ENCODE data around the gene ASB16.

Gene ASB16

DNA sequence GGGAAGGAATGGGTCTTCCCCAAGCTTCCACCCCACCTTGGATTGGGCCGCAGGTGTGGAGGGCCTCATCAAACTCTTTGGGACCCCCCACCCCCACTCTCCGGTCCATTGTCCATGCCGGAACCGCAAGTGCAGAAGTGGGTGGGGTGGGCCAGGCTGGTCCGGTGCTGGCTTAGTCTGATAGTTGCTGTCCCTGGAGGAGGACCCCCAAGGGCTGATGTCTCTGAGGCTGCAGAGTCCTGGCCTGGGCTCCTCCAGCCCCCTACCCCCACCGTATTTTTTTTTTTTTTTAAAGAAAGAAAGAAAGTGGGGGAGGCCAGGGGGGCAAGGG lies 36.3 kb downstream of the ASB16 start:
- no peak for DNase-seq

DNA sequence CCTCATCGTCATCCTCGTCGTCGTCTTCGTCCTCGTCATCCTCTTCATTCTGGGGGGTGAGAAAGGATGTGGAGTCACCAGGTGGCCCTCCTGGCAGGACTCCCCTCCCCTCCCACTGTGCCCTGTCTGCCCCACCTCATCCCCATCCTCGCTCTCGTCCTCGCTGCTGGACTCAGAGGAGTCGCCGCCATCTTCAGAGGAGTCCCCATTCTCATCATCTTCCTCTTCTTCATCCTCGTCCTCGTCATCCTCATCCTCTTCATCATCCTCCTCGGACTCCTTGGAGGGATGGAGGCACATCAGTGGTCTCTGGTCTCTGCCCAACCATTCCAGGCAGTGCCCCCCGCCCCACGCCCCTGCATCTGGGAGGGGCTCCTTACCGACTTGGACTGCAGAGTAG lies 36.8 kb downstream of the ASB16 start:
- no peak for DNase-seq

DNA sequence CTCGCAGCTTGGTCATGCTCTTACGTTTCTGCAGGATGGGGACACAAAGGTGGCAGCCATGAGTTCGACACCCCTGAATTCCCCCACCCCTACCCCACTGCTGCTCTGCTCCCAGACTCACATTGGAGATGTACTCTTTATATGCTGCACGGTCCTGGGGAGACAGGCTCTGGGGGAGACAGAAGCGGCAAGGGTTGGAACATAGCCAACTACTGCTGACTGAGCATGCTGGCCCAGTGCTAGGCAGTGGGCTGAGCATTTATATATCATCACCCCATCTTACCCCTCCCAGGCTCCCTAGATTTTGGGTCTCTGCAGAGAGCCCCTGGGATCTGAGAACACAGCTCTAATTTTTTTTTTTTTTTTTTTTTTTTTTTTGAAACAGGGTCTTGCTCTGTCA lies 37.2 kb downstream of the ASB16 start:
- no peak for DNase-seq

DNA sequence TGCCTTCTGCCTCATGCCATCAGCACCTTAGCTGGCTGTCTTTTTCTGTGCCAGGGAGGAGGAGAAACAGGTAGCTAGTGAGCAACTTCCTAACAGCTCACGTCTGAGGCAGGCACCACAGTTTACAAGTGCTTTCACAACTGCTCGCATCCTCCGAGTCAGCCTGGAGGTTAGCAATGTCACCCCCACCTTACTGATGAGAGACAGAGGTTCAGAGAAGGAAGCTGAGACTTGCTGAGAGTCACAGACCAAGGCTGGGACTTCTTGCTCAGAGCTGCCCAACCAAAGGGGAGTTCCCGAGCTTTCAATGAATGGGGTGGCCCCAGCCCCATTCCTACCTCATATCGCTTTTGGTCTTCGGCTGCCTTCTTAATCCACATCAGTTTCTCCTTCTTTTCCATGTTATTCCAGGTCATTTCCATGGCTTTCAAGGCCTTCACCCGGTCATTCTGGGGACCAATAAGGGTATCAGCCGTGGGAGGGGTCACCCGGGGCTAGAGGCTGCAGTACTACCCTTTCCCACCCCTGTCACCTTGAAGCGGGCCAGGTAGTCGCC lies 39.4 kb downstream of the ASB16 start:
- DNase-seq = no peak

DNA sequence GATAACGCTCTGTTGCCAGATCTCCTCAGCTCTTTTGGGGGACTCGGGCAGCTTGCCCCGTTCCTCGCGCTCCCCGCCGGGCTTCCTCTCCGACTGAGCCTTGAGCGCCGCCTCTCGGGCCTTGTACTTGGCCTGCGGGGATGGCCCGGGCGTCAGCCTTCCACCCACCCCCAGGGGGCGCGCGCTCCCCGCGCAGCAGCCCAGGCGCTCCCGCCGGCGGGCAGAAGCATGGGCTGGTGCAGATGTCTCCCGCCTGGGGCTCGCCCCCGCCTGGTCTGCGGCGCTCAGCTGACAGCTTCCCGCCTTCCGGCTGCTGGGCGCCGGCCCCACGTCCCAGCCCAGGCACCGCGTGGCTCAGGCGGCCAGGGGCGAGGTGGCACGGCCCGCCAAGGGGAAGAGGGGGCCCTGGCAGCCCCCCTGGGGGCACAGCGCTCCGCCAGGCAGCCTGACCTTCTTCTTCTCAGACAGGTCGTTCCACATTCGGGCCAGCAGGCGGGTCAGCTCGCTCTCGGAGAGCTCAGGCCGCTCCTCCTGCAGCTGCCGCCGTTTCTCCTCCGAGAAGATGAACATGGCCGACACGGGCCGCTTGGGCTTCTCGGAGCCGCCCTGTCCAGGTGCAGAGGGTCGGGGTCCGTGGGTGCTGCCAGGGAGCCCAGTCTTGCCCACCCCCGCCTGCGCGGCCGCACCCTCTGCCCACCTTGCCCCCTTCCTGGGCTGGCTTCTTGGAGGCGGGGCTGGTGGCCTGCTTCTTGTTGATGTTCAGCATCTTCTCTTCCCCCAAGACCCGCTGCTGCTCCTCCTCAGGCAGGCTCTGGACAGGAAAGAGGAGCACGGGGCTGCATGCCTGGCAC lies 40.1 kb downstream of the ASB16 start:
- DNase-seq = peak in 54 of 56 donors; percentile 25 to 91 (median 78)

DNA sequence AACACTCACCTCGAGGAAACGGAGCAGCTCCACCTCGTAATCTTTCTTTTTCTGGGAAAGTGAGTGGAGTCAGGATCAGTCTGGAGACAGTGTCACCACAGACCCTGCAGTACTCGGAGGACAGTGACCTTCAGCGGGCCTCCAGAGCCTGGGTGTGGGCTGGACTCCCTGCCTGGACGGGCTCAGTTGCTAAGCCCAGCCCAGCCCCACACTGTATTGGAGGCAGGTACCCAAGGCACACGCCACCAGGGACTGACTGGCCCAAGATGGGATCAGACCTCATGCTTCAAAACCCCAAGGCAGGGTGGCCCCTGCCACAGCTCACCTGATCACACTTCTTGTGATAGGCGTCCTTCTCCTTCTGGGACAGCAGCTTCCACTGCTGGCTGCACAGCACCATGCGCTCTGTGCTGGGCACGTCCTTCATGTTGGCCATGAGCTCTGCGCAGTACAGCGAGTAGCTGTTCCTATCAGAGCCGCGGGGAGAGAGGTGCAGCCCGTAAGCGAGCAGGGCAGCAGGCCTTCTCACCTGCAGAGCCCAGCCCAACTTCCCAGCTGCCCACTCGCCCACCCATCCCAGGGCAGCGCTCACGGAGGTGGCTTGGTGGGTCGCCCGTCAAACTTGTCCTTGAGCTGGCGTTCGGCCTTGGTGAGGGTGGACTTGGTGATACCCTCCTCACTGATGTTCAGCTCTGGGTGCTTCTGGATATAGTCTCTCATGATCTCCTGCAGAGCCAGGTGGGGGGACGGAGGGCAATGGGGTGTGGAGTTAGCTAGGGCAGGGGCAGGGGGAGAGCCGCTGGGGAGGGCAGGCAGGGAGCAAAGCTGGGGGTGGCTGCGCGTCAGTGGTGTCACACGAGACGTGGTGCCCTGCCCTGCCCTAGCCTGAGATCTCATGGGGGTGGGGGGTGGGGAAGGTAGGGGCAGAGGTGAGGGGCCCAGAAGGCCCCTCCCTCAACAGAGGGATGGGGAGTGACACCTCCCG lies 41.1 kb downstream of the ASB16 start:
- no peak for DNase-seq

DNA sequence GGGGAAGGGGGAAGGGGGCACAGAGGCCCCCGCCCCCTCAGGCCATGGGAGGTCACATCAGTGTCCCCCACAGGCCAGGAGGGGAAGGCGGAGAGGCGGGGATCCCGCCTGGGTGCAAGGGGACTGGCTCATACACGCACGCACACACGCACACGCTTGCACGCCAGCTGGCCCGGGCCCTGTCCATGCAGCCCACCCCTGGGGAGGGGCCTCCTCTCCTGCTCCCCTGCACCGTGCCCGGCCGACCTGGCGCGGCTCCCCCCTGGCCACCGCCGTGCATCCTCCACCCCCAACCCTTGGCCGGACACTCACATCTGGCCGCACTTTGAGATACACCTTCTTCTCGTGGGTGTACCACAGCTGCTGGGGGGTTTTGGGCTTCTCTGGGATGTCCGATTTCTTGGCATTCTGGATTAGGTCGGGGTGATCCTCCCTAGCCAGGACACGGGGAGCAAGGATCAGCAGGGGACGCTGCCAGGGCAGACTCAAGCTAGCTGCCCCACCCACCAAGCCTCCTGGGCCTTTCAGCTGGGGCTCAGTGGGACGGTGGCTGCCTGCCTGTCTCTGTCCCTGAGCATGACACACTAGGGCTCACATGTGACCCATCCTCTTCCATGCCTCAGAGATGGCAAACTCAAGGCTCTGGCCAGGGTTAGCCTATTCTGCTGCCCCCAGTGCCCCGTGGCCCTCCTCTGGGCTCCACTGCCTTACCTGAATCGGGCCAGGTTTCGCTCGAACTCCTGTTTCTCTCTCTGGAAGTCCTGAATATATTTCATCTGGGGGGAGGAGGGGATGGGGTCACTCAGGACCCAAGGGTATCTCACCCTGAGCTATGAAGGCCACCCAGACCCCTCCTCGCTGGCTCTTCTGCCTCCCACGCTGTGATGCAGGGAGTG lies 42.3 kb downstream of the ASB16 start:
- no peak for DNase-seq

DNA sequence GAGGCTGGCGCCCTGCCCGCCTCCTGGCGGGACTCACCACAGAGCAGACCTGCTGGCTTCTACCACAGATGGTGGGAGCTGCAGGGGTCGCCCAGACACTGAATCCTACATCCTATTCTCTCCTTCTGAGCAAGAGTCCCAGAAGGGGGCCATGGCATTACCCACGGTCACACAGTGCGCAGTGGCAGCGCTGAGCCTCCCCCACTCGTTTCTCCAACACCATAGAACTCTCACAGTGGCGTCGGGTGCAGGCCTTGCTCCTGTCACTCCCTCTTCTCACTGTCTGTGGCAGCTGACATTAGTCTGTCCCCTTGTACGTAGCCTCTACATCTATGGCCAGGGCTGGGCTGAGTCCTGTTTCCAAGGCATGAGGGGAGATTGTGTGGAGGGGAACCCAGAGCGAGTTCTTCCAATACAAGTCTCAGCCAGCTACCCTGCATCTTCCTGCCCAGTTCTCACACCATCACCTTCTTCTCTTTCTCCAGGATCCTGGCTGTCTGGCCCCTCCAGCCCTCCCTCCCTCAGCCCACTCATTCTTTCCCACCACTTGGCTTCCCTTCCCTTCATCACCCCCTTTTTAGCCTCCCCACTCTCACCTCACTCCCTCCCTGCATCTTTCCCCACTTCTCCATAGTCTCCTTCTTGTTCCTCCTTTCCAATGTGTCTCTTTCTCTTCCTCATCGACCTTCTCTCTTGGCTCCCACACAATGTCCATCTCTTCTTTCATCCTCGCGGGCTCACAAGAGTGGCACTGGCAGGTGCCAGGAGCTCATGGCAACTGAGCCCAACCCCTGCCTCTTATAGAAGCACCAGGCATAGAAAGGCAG lies 43.1 kb downstream of the ASB16 start:
- DNase-seq = no peak

DNA sequence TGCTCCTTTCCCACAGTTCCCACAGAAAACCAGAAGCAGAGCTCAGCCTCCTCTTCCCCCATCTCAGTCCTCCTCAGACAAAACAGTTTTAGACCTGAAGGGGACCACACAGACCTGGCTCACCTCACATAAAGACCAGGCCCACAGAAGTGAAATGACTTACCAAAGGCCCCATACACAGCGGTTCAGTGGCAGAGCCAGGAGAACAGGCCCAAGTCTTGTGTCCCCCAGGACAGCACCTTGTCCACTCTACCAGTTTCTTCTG lies 43.7 kb downstream of the ASB16 start:
- no peak for DNase-seq

DNA sequence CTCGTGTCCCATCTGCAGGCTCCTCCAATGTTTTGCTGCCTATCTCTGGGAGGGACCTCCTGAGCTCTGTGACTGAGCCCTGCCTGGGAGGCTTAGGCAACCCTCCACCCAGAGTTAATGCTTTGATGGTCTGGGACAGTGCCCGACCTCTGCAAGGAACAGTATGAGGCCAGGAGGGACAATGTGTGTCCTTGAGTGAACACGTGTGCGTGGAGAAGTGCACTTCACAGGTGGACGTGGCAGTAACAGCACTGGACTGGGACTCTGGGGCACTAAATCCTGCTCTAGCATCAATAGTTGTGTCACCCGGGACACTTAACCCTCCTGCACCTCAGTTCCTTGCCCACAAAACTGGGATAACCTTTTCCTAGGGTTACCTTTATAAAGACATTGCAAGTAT lies 44.4 kb downstream of the ASB16 start:
- no peak for DNase-seq

DNA sequence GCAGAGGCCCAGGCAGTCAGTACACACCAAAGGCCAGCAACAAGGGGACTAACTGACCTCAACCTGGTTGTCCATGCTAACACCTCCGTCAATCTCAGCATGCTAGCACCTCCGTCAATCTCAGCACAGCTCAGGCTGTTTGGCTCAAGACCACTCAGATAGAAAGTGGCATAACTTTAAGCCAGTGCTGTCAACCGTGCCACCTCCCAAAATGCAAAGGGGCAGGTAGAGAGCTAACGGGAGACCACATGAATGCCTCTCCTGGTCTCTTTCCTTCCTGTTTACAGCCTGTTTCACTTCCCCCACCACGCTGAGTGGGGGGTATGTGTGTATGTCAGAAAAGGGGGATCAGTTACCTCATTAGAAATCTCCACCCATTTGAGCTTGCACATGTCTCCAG lies 45.7 kb downstream of the ASB16 start:
- no peak for DNase-seq

DNA sequence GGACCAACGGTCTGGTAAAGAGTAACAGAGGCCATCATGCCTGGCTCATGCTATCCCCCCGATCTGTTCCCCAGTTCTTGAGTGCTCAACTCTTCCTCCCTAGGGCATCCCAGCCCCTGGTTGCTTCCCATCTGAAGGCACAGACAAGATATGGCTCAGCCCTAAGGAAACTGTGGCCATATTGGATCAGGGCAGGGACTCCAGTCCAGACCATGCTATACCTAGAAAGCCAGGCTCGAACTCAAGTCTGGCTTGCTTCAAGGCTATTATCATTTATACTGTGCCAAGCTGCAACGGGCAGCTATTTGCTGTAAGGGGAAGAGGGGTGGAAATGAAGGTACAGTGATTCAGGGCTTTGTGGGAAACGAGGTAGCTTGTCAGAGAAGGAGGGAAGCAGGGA lies 46.2 kb downstream of the ASB16 start:
- no peak for DNase-seq

DNA sequence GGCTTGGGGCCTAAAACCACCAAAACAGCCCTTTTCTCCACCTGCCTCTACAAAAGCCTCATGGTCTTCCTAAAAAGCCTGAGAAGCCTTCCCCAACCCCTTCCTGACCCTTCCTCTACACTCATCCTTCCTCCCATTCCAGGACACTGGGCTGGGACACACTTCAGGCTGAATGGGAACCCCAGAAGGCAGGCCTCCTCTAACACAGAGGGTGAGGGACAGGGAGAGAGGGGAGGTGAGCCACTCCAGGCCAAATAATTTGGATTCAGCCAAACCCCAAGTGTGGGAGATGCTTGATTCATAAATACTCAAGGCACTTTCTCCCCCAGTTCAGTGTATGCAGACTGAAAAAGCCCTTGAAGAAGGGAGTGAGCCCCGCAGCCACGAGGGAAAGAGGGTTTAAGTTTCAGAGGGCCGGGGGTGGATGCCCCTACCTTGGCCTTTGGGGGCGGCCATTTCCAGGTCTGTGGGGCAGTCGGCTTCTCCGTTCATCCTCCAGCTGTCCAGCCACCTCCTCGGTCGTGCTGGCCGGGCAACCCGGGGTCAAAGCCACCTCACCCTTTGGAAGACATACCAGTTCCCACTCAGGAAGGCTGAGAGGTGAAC lies 47.3 kb downstream of the ASB16 start:
- DNase-seq = peak in 1 of 56 donors; percentile 51

DNA sequence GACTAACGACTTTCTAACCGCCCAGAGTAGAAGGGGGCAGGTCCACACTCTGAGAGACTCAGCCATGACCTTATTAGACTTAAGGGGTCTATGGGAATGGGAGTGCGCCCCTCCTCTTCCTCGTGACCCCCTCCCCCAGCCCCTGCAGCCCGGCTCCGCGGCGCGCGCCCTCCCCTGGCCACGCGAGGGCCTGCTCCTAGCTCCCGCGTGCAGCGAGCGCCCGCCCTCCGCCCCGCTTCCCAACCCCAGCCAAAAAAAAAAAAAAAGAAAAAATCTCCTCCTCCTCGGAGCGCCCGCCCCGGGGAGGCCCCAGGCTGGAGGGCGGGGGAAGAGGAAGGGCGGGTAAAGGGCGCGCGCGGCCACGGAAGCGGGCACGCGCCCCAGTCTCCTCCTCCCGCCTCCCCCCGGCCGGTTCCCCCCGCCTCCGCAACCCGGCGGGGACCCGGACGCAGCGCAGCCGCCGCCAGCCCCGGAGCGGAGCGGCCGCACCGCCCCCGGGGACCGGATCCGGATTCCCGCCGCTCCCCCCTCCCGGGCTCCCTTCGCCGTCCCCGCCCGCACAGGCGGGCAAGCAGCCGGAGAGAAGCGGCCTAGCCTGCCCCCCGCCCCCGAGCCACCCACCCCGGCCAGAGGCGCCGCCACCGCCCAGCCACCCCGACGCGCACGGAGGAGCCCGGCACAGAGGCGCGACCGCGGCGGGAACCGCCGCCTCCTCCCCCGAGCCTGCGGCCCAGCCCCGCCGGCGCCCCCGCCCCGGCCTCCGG lies 48.0 kb downstream of the ASB16 start:
- DNase-seq = peak in 55 of 56 donors; percentile 29 to 93 (median 81)

DNA sequence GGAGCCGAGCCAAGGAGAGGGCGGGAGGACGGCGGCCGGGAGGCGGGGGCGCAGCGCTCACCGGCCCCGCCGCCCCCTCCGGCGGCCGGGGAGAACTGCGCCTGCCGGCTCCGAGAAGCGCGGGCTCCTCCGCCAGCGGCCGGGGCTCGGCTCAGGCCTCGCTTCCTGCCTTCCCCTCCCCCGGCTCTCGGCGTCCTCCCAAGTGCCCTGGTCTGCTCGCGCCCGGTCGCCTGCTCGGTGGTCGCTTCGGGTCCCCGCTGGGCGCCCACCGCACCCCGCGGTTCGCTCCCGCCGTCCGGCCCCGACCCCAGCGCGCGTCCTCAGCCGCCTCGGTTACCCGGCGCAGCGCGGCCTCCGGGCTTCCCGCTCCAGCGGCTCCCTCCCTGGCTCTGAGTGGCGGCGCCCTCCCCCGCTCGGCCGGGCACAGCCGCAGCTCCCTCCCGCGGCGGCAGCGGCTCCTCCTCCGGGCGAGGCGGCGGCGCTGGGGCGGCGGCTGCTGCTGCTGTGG lies 48.7 kb downstream of the ASB16 start:
- peak in 32 of 56 donors; percentile 41 to 81 (median 60) for DNase-seq

DNA sequence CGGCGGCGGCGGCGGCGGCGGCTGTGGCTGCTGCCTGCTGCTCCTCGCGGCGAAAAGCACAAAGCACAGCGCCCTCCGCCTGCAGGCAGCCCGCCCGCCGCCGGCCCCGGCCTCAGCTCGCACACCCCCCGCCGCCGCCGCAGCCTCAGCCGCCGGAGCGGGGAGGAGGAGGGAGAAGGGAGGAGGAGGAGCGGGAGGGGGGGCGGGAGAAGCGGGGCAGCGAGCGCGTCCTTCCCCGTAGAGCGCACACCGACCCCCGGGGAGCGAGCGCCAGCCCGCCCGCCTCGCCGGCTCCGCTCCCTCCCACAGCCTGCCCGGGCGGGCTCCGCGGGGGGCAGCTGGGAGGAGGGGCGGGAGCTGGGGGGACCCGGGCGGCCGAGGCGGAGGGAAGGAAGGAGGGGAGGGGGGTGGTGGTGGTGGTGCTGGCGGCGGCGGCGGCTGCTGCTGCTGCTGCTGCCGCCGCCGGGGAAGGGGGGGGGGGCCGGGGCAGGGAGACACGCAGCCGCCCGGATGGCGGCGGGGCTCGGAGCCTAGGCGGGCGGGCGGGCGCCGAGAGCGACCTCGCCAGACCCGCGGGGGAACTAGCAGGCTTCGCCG lies 49.2 kb downstream of the ASB16 start, which contains the start of gene UBTF:
TSS of gene UBTF (minus strand) at position 60 of the 597 bp plus-strand sequence. CDS start 1,446 bp downstream, outside the sequence.
- peak in 52 of 56 donors; percentile 25 to 88 (median 71) for DNase-seq

DNA sequence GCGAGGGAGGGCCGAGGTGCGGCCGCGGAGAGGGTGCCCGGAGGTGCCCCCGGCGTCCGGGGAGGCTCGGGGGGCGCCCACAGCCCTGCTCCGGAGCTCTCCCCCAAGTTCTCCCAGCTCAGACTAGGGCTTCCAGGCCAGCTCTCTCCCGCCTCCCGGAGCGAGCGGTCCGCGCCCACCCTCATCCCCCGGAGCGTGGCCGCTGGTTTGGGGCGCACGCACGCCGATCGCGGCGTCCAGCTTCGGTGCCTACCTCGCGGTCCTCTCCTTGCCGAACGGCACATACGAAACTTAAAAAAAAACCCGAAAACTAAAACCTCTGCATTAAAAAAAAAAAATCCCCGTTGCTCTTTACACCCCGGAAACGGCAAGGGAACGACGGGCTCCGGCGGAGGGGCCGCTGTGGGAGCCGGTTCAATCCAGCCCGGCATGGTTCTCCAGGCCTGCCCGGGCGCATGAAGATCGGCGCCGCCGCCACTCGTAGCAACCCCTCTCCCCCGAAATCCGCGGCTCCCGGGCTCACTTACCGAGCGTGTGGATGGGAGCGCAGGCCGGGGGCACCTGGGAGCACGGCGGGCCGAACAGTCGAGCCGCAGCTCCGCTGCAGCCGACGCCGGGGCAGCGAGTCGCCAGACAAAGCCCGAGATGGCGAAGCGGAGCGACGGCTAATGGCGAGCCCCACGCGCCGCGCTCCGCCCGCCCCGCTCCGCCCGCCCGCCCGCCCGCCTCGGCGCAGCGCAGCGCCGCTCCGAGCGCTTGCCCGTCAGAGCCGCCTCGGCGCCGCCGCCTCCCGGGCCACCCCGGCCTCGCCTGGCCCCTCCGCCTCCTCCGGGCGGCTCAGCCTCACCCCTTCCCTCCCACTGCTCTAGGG lies 49.9 kb downstream of the ASB16 start:
- peak in 37 of 56 donors; percentile 17 to 84 (median 54) for DNase-seq
